Liver (tissue), 9 donors: ENCODE measurements around the gene C12orf75. TPM values are rescaled to one million over a fixed set of nuclear protein-coding genes. Genes with fewer than 3 reads are reported as not detected.

Experiments used
- DNase-seq: peaks from one replicate; pipeline ENCODE4 v3.0.0-alpha.2; 2017; ENCODE audit warnings: low spot score
- H3K27ac ChIP-seq, 2 donors: one replicate each; pipeline ENCODE4 v1.7.0; 2013; ENCODE audit warnings: inconsistent platforms in 2 of 2, low read length in 2 of 2, control low read depth in 1 of 2, low read depth in 1 of 2, mild to moderate bottlenecking in 1 of 2
- H3K27me3 ChIP-seq, 4 donors: one replicate each; pipeline versions ENCODE4 v1.6.1 to v1.7.0; 2013; ENCODE audit warnings: low read length in 3 of 4, inconsistent platforms in 1 of 4, mild to moderate bottlenecking in 1 of 4, moderate library complexity in 1 of 4; ENCODE audit not compliant: control insufficient read depth in 4 of 4, insufficient read depth in 4 of 4
- H3K36me3 ChIP-seq, 4 donors: one replicate each; pipeline versions ENCODE4 v1.6.1 to v1.7.0; 2013; ENCODE audit warnings: low read length in 3 of 4, mild to moderate bottlenecking in 3 of 4, low read depth in 1 of 4, moderate library complexity in 1 of 4; ENCODE audit not compliant: control insufficient read depth in 4 of 4, insufficient read depth in 3 of 4
- H3K4me1 ChIP-seq, 4 donors: one replicate each; pipeline versions ENCODE4 v1.6.1 to v1.7.0; 2013; ENCODE audit warnings: low read length in 3 of 4, mild to moderate bottlenecking in 3 of 4, moderate library complexity in 1 of 4; ENCODE audit not compliant: control insufficient read depth in 4 of 4, insufficient read depth in 4 of 4
- H3K4me3 ChIP-seq, 3 donors: one replicate each; pipeline versions ENCODE4 v1.6.1 to v1.7.0; 2013; ENCODE audit warnings: low read length in 3 of 3, control low read depth in 1 of 3, low read depth in 1 of 3, mild to moderate bottlenecking in 1 of 3
- H3K9ac ChIP-seq, 2 donors: one replicate each; pipeline ENCODE4 v1.7.0; 2013; ENCODE audit warnings: low read length in 2 of 2, mild to moderate bottlenecking in 2 of 2, moderate library complexity in 2 of 2, control low read depth in 1 of 2, low read depth in 1 of 2
- H3K9me3 ChIP-seq, 4 donors: one replicate each; pipeline versions ENCODE4 v1.6.1 to v1.7.0; 2013; ENCODE audit warnings: low read length in 3 of 4; ENCODE audit not compliant: control insufficient read depth in 4 of 4
- ATF3 ChIP-seq: IDR thresholded peaks from 2 replicates; pipeline ENCODE4 v1.6.1; 2016; ENCODE audit warnings: antibody characterized with exemption
- CTCF ChIP-seq: fragments of 150-350 bp; IDR thresholded peaks from 2 replicates; pipeline ENCODE4 v1.5.1; 2017; ENCODE audit warnings: improper control_type of control experiment, low read depth, low read length; ENCODE audit not compliant: missing input control
- EGR1 ChIP-seq, 2 donors: IDR thresholded peaks; 2 replicates each; pipeline ENCODE4 v1.6.1; 2016 to 2018; ENCODE audit warnings: antibody characterized with exemption in 2 of 2, low read depth in 2 of 2
- FOXA1 ChIP-seq: IDR thresholded peaks from 2 replicates; pipeline ENCODE4 v1.6.1; 2016; ENCODE audit warnings: antibody characterized with exemption
- FOXA2 ChIP-seq: IDR thresholded peaks from 2 replicates; pipeline ENCODE4 v1.6.1; 2016; ENCODE audit warnings: antibody characterized with exemption
- GABPA ChIP-seq, 2 donors: IDR thresholded peaks in 1 of 2; conservative IDR thresholded peaks in 1 of 2; 2 replicates each; pipeline ENCODE4 v1.6.1; 2016; ENCODE audit warnings: antibody characterized with exemption in 2 of 2, mild to moderate bottlenecking in 1 of 2, moderate library complexity in 1 of 2
- HNF4A ChIP-seq, 2 donors: conservative IDR thresholded peaks; 2 replicates each; pipeline ENCODE4 v1.6.1; 2016; ENCODE audit warnings: antibody characterized with exemption in 2 of 2, mild to moderate bottlenecking in 2 of 2
- HNF4G ChIP-seq: IDR thresholded peaks from 2 replicates; pipeline ENCODE4 v1.6.1; 2016; ENCODE audit warnings: antibody characterized with exemption
- JUND ChIP-seq, 2 donors: IDR thresholded peaks; 2 replicates each; pipeline ENCODE4 v1.6.1; 2016; ENCODE audit warnings: antibody characterized with exemption in 2 of 2
- MAX ChIP-seq: IDR thresholded peaks from 2 replicates; pipeline ENCODE4 v1.6.1; 2016; ENCODE audit warnings: antibody characterized with exemption
- NR2F2 ChIP-seq: IDR thresholded peaks from 2 replicates; pipeline ENCODE4 v1.6.1; 2016; ENCODE audit warnings: antibody characterized with exemption
- RAD21 ChIP-seq, 2 donors: IDR thresholded peaks; 2 replicates each; pipeline ENCODE4 v1.6.1; 2016; ENCODE audit warnings: antibody characterized with exemption in 2 of 2, mild to moderate bottlenecking in 2 of 2
- SP1 ChIP-seq: IDR thresholded peaks from 2 replicates; pipeline ENCODE4 v1.6.1; 2018; ENCODE audit warnings: antibody characterized with exemption, mild to moderate bottlenecking
- TAF1 ChIP-seq: conservative IDR thresholded peaks from 2 replicates; pipeline ENCODE4 v1.6.1; 2016; ENCODE audit warnings: antibody characterized with exemption, mild to moderate bottlenecking
- YY1 ChIP-seq: IDR thresholded peaks from 2 replicates; pipeline ENCODE4 v1.6.1; 2016; ENCODE audit warnings: antibody characterized with exemption, mild to moderate bottlenecking
- ZBTB33 ChIP-seq: IDR thresholded peaks from 2 replicates; pipeline ENCODE4 v1.6.1; 2016; ENCODE audit warnings: antibody characterized with exemption
- WGBS: extraction: QIAGEN DNeasy Blood & Tissue Kit; methylation state at CpG from one replicate; pipeline ENCODE4 v1.1.7; 2013; 5-methylcytosine and 5-hydroxymethylcytosine counted together
- polyA plus RNA-seq, 2 donors: library from polyadenylated mRNA; stranded (reverse) in 1 of 2; unstranded in 1 of 2; fragments of 200-250 nt in 1 of 2; fragments of >200 nt in 1 of 2; fragmentation: Nextera tagmentation in 1 of 2; extraction: Ambion mirVana in 1 of 2; gene quantifications; one replicate each; pipeline versions ENCODE4 v1.2.1 to v1.2.3, GENCODE V29; 2013 to 2015
- total RNA-seq, 2 donors: library from RNA; depleted of rRNA; stranded (reverse); fragments of >200 nt; gene quantifications; one replicate each; pipeline ENCODE4 v1.2.3, GENCODE V29; 2014
- donor health status: healthy.
- donor health status: healthy.
- donor health status: healthy.
- donor health status: healthy.
- donor health status: healthy.

Gene C12orf75
- total and polyA plus RNA-seq, 4 donors = 1.2 to 3.9 (median 2.8) TPM

- no peak overlapping the region for H3K9ac ChIP-seq
- H3K36me3 ChIP-seq = no peaks in the 10 kb centered on the region
- WGBS = 95% methylated on average over 1 of the region's 1 CpG
- H3K9me3 ChIP-seq = no peaks in the 10 kb centered on the region
- no peak for DNase-seq
- H3K4me3 ChIP-seq = no peak overlapping the region
- H3K27me3 ChIP-seq = no peaks in the 10 kb centered on the region
- no peak overlapping the region for H3K27ac ChIP-seq
- H3K4me1 ChIP-seq = no peaks in the 10 kb centered on the region
- no peak for TF ChIP-seq HNF4G
Measured at GRCh38 chr12:105391231-105391630, 60.7 kb downstream of the C12orf75 start.

GRCh38 chr12:105393587-105393986, 63.1 kb downstream of the C12orf75 start:
- no peak for DNase-seq
- no peaks in the 10 kb centered on the region for H3K27me3 ChIP-seq
- 67% methylated on average over 4 of the region's 4 CpGs for WGBS
- H3K27ac ChIP-seq = no peak overlapping the region
- H3K9ac ChIP-seq = no peak overlapping the region
- H3K9me3 ChIP-seq = no peaks in the 10 kb centered on the region
- H3K4me3 ChIP-seq = no peak overlapping the region
- no peaks in the 10 kb centered on the region for H3K4me1 ChIP-seq
- no peak for TF ChIP-seq RAD21 (IDR thresholded peaks at IDR 0.05)
- TF ChIP-seq ZBTB33 = no peak
- TF ChIP-seq FOXA1 = no peak
- TF ChIP-seq MAX = no peak
- TF ChIP-seq NR2F2 = no peak
- TF ChIP-seq GABPA (IDR thresholded peaks at IDR 0.05 in 1 of 2, conservative IDR thresholded peaks at IDR 0.05 in 1 of 2) = no peak
- no peak for TF ChIP-seq FOXA2
- H3K36me3 ChIP-seq = no peaks in the 10 kb centered on the region

GRCh38 chr12:105396024-105396423, 65.5 kb downstream of the C12orf75 start:
- H3K27ac ChIP-seq = no peak overlapping the region
- DNase-seq = no peak
- H3K9ac ChIP-seq = no peak overlapping the region
- H3K27me3 ChIP-seq = no peaks in the 10 kb centered on the region
- H3K9me3 ChIP-seq = no peaks in the 10 kb centered on the region
- H3K4me3 ChIP-seq = no peak overlapping the region
- TF ChIP-seq GABPA (IDR thresholded peaks at IDR 0.05 in 1 of 2, conservative IDR thresholded peaks at IDR 0.05 in 1 of 2) = no peak
- peaks cover 0 to 6% (median 1%) of the 10 kb centered on the region in 4 donors for H3K4me1 ChIP-seq
- WGBS = 99% methylated on average over 1 of the region's 1 CpG
- no peaks in the 10 kb centered on the region for H3K36me3 ChIP-seq

- H3K9me3 ChIP-seq = no peaks in the 10 kb centered on the region
- no peak for DNase-seq
- WGBS = 95% methylated on average over 2 of the region's 2 CpGs
- H3K27me3 ChIP-seq = no peaks in the 10 kb centered on the region
- peaks cover 0 to 6% (median 1%) of the 10 kb centered on the region in 4 donors for H3K4me1 ChIP-seq
- H3K4me3 ChIP-seq = no peak overlapping the region
- no peaks in the 10 kb centered on the region for H3K36me3 ChIP-seq
- no peak overlapping the region for H3K27ac ChIP-seq
- no peak overlapping the region for H3K9ac ChIP-seq
- TF ChIP-seq YY1 (no peak), FOXA1 (no peak), RAD21 (IDR thresholded peaks at IDR 0.05) (no peak), MAX (no peak), ATF3 (no peak), JUND (IDR thresholded peaks at IDR 0.05) (no peak), NR2F2 (no peak), SP1 (no peak), HNF4G (no peak), EGR1 (IDR thresholded peaks at IDR 0.05; ENCODE audit: low read depth in 2 of 2) (no peak), CTCF (no peak), ZBTB33 (no peak), HNF4A (conservative IDR thresholded peaks at IDR 0.05) (no peak), FOXA2 (no peak), TAF1 (no peak), GABPA (IDR thresholded peaks at IDR 0.05 in 1 of 2, conservative IDR thresholded peaks at IDR 0.05 in 1 of 2) (no peak)
Measured at GRCh38 chr12:105396983-105397382, 66.5 kb downstream of the C12orf75 start.
